KBM-7 (cell line): ENCODE results near the gene CAMK2A.

Experiments used
- DNase-seq: peaks from one replicate; pipeline ENCODE4 v3.0.0-alpha.2; 2015
- in situ Hi-C: fragments of 300-500 bp; cut with MboI; formaldehyde crosslinking; loops from 2 replicates; pipeline ENCODE4 v1.14.3; 2020; ENCODE audit warnings: low sequenced_read_pairs, low pct_unique_long_range_greater_than_20kb, mixed read lengths

The CAMK2A gene

GRCh38 chr5:150317048-150318003 lies 27.8 kb upstream of the CAMK2A start:
- in situ Hi-C loops = no loop called here
- DNase-seq = no peak

- in situ Hi-C loops = no loop called here
- DNase-seq = no peak
These were observed 26.7 kb upstream of the CAMK2A start for GRCh38 chr5:150316320-150316719.

GRCh38 chr5:150315245-150315644 lies 25.7 kb upstream of the CAMK2A start:
- in situ Hi-C loops = no loop called here
- no peak for DNase-seq

GRCh38 chr5:150313921-150314716 lies 24.5 kb upstream of the CAMK2A start:
- in situ Hi-C loops = no loop called here
- no peak for DNase-seq

GRCh38 chr5:150313501-150313900 lies 23.9 kb upstream of the CAMK2A start:
- in situ Hi-C loops = no loop called here
- no peak for DNase-seq

- no peak for DNase-seq
- in situ Hi-C loops = no loop called here
These were observed 22.9 kb upstream of the CAMK2A start for GRCh38 chr5:150312518-150312917.

- DNase-seq = no peak
- in situ Hi-C loops = no loop called here
These were observed 21.6 kb upstream of the CAMK2A start for GRCh38 chr5:150311015-150311692.

GRCh38 chr5:150310246-150310645 lies 20.7 kb upstream of the CAMK2A start:
- in situ Hi-C loops = no loop called here
- no peak for DNase-seq

GRCh38 chr5:150309886-150310239 lies 20.3 kb upstream of the CAMK2A start:
- in situ Hi-C loops = no loop called here
- DNase-seq = no peak

- in situ Hi-C loops = no loop called here
- DNase-seq = no peak
These were observed 19.7 kb upstream of the CAMK2A start for GRCh38 chr5:150309101-150309885.

GRCh38 chr5:150307617-150308426 lies 18.2 kb upstream of the CAMK2A start:
- no peak for DNase-seq
- in situ Hi-C loops = no loop called here

GRCh38 chr5:150306775-150307174 lies 17.2 kb upstream of the CAMK2A start:
- DNase-seq = no peak
- in situ Hi-C loops = no loop called here

- in situ Hi-C loops = no loop called here
- no peak for DNase-seq
These were observed 16.0 kb upstream of the CAMK2A start for GRCh38 chr5:150305557-150305956.

GRCh38 chr5:150305095-150305494 lies 15.5 kb upstream of the CAMK2A start:
- in situ Hi-C loops = no loop called here
- DNase-seq = no peak

- DNase-seq = no peak
- in situ Hi-C loops = no loop called here
These were observed 15.0 kb upstream of the CAMK2A start for GRCh38 chr5:150304481-150305081.

- in situ Hi-C loops = no loop called here
- no peak for DNase-seq
These were observed 14.2 kb upstream of the CAMK2A start for GRCh38 chr5:150303660-150304386.

- DNase-seq = no peak
- in situ Hi-C loops = no loop called here
These were observed 13.6 kb upstream of the CAMK2A start for GRCh38 chr5:150303070-150303615.
